Ascending aorta (tissue), 2 donors: ENCODE data around the gene MPHOSPH8. TPM values are rescaled to one million over a fixed set of nuclear protein-coding genes. Genes with fewer than 3 reads are reported as not detected.

Source experiments
- DNase-seq, 2 donors: peaks; one replicate each; pipeline ENCODE4 v3.0.0-alpha.2; 2019; ENCODE audit warnings: low spot score in 2 of 2
- H3K27ac ChIP-seq, 2 donors: fragments of 200-600 bp; sonication (generic); one replicate each; pipeline ENCODE4 v1.5.1; 2016 to 2017; ENCODE audit warnings: mild to moderate bottlenecking in 1 of 2
- H3K27me3 ChIP-seq: fragments of 200-600 bp; sonication (generic); one replicate; pipeline ENCODE4 v1.5.1; 2017
- H3K36me3 ChIP-seq, 2 donors: fragments of 200-600 bp; sonication (generic); one replicate each; pipeline ENCODE4 v1.5.1; 2016
- H3K4me1 ChIP-seq, 2 donors: fragments of 200-600 bp; sonication (generic); one replicate each; pipeline ENCODE4 v1.5.1; 2016 to 2017; ENCODE audit warnings: mild to moderate bottlenecking in 1 of 2
- H3K4me3 ChIP-seq, 2 donors: fragments of 200-600 bp; sonication (generic); one replicate each; pipeline ENCODE4 v1.5.1; 2016 to 2017; ENCODE audit warnings: mild to moderate bottlenecking in 1 of 2
- H3K9me3 ChIP-seq, 2 donors: fragments of 200-600 bp; sonication (generic); one replicate each; pipeline ENCODE4 v1.5.1; 2016
- intact Hi-C: fragments of 100-400 bp; cut with DNase I; formaldehyde crosslinking; loops from one replicate; pipeline ENCODE4 v1.15.1; 2023
- total RNA-seq: library from RNA; depleted of rRNA; stranded (reverse); fragments of >200 nt; gene quantifications from one replicate; pipeline ENCODE4 v1.1.0, GENCODE V29; 2016
- TF ChIP-seq, protein P1 (sequence below), 3 experiments: fragments of 200-600 bp in 2 of 3; fragments of 450-650 bp in 1 of 3; sonication (generic) in 2 of 3; IDR thresholded peaks; one replicate each; pipeline ENCODE4 v1.5.1; 2016 to 2019; ENCODE audit warnings: antibody characterized with exemption in 3 of 3, mild to moderate bottlenecking in 1 of 3, moderate library complexity in 1 of 3

Gene MPHOSPH8
- total RNA-seq, 1 donor from 2014 or later = 18.5 TPM

DNA sequence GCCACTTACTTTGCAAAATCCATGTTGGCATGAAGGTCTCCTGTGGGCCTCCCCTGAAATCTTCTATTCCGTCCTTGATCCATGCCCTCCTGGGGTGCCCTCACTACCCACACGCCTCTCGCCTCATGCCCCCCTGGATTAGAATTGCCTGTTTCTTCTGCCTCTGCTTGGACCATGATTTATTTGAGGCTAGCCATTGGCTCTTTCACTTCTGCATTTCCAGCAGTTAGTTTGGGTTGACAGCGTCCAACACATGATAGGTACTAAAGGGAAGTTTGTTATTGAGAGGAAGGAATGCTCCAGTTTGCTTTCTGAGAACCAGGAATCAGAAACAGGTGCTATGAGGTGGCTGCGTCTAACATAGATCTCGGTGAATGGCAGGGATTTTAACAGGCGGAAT lies 41.6 kb upstream of the MPHOSPH8 start:
- H3K27me3 ChIP-seq = no peaks in the 10 kb centered on the region
- no peak overlapping the region for H3K27ac ChIP-seq
- no peak for DNase-seq
- no peaks in the 10 kb centered on the region for H3K9me3 ChIP-seq
- no peaks in the 10 kb centered on the region for H3K36me3 ChIP-seq
- intact Hi-C loops = no loop called here
- TF ChIP-seq, protein P1, sequence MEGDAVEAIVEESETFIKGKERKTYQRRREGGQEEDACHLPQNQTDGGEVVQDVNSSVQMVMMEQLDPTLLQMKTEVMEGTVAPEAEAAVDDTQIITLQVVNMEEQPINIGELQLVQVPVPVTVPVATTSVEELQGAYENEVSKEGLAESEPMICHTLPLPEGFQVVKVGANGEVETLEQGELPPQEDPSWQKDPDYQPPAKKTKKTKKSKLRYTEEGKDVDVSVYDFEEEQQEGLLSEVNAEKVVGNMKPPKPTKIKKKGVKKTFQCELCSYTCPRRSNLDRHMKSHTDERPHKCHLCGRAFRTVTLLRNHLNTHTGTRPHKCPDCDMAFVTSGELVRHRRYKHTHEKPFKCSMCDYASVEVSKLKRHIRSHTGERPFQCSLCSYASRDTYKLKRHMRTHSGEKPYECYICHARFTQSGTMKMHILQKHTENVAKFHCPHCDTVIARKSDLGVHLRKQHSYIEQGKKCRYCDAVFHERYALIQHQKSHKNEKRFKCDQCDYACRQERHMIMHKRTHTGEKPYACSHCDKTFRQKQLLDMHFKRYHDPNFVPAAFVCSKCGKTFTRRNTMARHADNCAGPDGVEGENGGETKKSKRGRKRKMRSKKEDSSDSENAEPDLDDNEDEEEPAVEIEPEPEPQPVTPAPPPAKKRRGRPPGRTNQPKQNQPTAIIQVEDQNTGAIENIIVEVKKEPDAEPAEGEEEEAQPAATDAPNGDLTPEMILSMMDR (IDR thresholded peaks at IDR 0.05) = no peak
- H3K4me1 ChIP-seq = no peaks in the 10 kb centered on the region
- no peak overlapping the region for H3K4me3 ChIP-seq

GRCh38 chr13:19592657-19593180 lies 40.7 kb upstream of the MPHOSPH8 start:
- Histone ChIP-seq H3K27me3 (no peaks in the 10 kb centered on the region), H3K9me3 (no peaks in the 10 kb centered on the region), H3K27ac (no peak overlapping the region), H3K4me3 (no peak overlapping the region), H3K36me3 (no peaks in the 10 kb centered on the region), H3K4me1 (no peaks in the 10 kb centered on the region)
- no peak for DNase-seq
- intact Hi-C loops = no loop called here
- TF ChIP-seq, protein P1 (IDR thresholded peaks at IDR 0.05) = no peak

DNA sequence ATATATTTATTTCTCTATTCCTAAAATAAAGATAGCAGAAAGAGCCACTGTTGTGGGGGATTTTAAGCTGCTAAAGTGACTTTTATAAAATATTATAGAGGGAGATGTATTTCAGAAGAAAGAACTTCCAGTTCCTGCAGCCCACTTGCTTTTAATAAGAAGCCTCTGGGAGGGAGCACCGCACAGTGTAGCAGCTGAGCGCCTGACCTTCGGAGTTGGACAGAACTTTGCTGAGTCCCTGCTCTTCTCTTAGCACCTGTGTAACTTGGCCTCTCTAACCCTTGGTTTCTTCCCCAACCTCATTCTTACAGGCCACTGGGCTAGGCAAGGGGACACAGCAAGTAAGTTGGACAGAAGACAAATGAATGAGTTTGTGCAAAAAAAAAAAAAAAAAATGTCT lies 37.4 kb upstream of the MPHOSPH8 start:
- H3K4me3 ChIP-seq = no peak overlapping the region
- H3K36me3 ChIP-seq = no peaks in the 10 kb centered on the region
- no peaks in the 10 kb centered on the region for H3K9me3 ChIP-seq
- intact Hi-C loops = no loop called here
- H3K27ac ChIP-seq = no peak overlapping the region
- no peaks in the 10 kb centered on the region for H3K27me3 ChIP-seq
- TF ChIP-seq, protein P1 (IDR thresholded peaks at IDR 0.05) = no peak
- H3K4me1 ChIP-seq = no peaks in the 10 kb centered on the region
- no peak for DNase-seq

GRCh38 chr13:19596960-19597361 lies 36.5 kb upstream of the MPHOSPH8 start:
- H3K27ac ChIP-seq = no peak overlapping the region
- no peaks in the 10 kb centered on the region for H3K36me3 ChIP-seq
- intact Hi-C loops = no loop called here
- H3K9me3 ChIP-seq = no peaks in the 10 kb centered on the region
- no peaks in the 10 kb centered on the region for H3K4me1 ChIP-seq
- H3K4me3 ChIP-seq = no peak overlapping the region
- TF ChIP-seq, protein P1 (IDR thresholded peaks at IDR 0.05) = no peak
- H3K27me3 ChIP-seq = no peaks in the 10 kb centered on the region
- DNase-seq = no peak

- H3K36me3 ChIP-seq = no peaks in the 10 kb centered on the region
Observed at GRCh38 chr13:19597523-19597922, 35.9 kb upstream of the MPHOSPH8 start.

More at GRCh38 chr13:19597523-19597922, 35.9 kb upstream of the MPHOSPH8 start:
- Histone ChIP-seq H3K27ac (no peak overlapping the region), H3K4me1 (peaks cover 0 to 3% of the 10 kb centered on the region in 2 donors), H3K4me3 (no peak overlapping the region), H3K27me3 (no peaks in the 10 kb centered on the region), H3K9me3 (no peaks in the 10 kb centered on the region)
- TF ChIP-seq, protein P1 (IDR thresholded peaks at IDR 0.05) = no peak
- DNase-seq = no peak
- intact Hi-C loops = no loop called here
